CD14-positive monocyte (primary cell): Measurements from ENCODE around the gene PLA2G2F. TPM values are rescaled to one million over a fixed set of nuclear protein-coding genes. Genes with fewer than 3 reads are reported as not detected.

Source experiments
- DNase-seq, 3 donors: peaks; one replicate each; pipeline ENCODE4 v3.0.0-alpha.2; 2011 to 2022
- H2AFZ ChIP-seq: 2 replicates; pipeline ENCODE4 v1.6.0; 2012; ENCODE audit warnings: mild to moderate bottlenecking, low read depth, low read length, inconsistent platforms; ENCODE audit not compliant: insufficient read depth, poor library complexity, severe bottlenecking
- H3K27ac ChIP-seq, 2 donors: 1 replicate in 1 of 2; 2 replicates in 1 of 2; pipeline ENCODE4 v1.5.1; 2012 to 2013; ENCODE audit warnings: low read length in 2 of 2, control low read depth in 1 of 2, inconsistent platforms in 1 of 2, low read depth in 1 of 2, mild to moderate bottlenecking in 1 of 2
- H3K27me3 ChIP-seq, 2 donors: one replicate each; pipeline versions ENCODE4 v1.6.0 to v1.6.1; 2011 to 2013; ENCODE audit warnings: low read length in 2 of 2; ENCODE audit not compliant: control insufficient read depth in 2 of 2, insufficient read depth in 2 of 2
- H3K36me3 ChIP-seq, 2 donors: replicated peaks in 1 of 2; 1 replicate in 1 of 2; 2 replicates in 1 of 2; pipeline versions ENCODE4 v1.5.1 to v1.6.1; 2012 to 2013; ENCODE audit warnings: low read length in 2 of 2, control low read depth in 1 of 2, inconsistent platforms in 1 of 2, mild to moderate bottlenecking in 1 of 2; ENCODE audit not compliant: insufficient read depth in 2 of 2, control insufficient read depth in 1 of 2
- H3K4me1 ChIP-seq, 2 donors: 1 replicate in 1 of 2; 2 replicates in 1 of 2; pipeline versions ENCODE4 v1.5.1 to v1.6.1; 2012 to 2013; ENCODE audit warnings: low read length in 2 of 2, control low read depth in 1 of 2, inconsistent platforms in 1 of 2, mild to moderate bottlenecking in 1 of 2, moderate library complexity in 1 of 2; ENCODE audit not compliant: insufficient read depth in 2 of 2, control insufficient read depth in 1 of 2
- H3K4me2 ChIP-seq: replicated peaks from 2 replicates; pipeline ENCODE3; 2012; ENCODE audit warnings: low read length, moderate library complexity, mild to moderate bottlenecking; ENCODE audit not compliant: poor library complexity, severe bottlenecking; ENCODE audit errors: extremely low read depth
- H3K4me3 ChIP-seq, 3 experiments: fragments of 200-600 bp in 1 of 3; sonication (generic) in 1 of 3; replicated peaks in 1 of 3; 1 replicate in 2 of 3; 2 replicates in 1 of 3; pipeline ENCODE4 v1.5.1; 2011 to 2013; ENCODE audit warnings: low read length in 3 of 3, mild to moderate bottlenecking in 3 of 3, control low read depth in 2 of 3, low read depth in 2 of 3, inconsistent platforms in 1 of 3, moderate library complexity in 1 of 3
- H3K79me2 ChIP-seq: 2 replicates; pipeline ENCODE4 v1.6.0; 2012; ENCODE audit warnings: mild to moderate bottlenecking, control low read depth, inconsistent platforms, low read length, moderate library complexity; ENCODE audit not compliant: insufficient read depth
- H3K9ac ChIP-seq: 2 replicates; pipeline ENCODE4 v1.6.0; 2017; ENCODE audit warnings: low read length, mild to moderate bottlenecking; ENCODE audit not compliant: insufficient read depth, poor library complexity, severe bottlenecking
- H3K9me3 ChIP-seq, 2 donors: replicated peaks in 1 of 2; 1 replicate in 1 of 2; 2 replicates in 1 of 2; pipeline versions ENCODE4 v1.5.1 to v1.6.1; 2012 to 2013; ENCODE audit warnings: low read length in 2 of 2, control low read depth in 1 of 2; ENCODE audit not compliant: control insufficient read depth in 1 of 2, insufficient read depth in 1 of 2
- H4K20me1 ChIP-seq: 2 replicates; pipeline ENCODE4 v1.6.0; 2012; ENCODE audit warnings: mild to moderate bottlenecking, low read length, control low read depth, moderate library complexity; ENCODE audit not compliant: insufficient read depth
- H3K27ac Mint-ChIP-seq, 7 donors: one replicate each; pipeline ENCODE4 v1.8.0; 2020; ENCODE audit warnings: mild to moderate bottlenecking in 7 of 7, mixed read lengths in 7 of 7, moderate library complexity in 6 of 7, inconsistent platforms in 2 of 7
- H3K27me3 Mint-ChIP-seq, 3 donors: one replicate each; pipeline ENCODE4 v1.8.0; 2021 to 2022; ENCODE audit warnings: low read depth in 3 of 3, mild to moderate bottlenecking in 3 of 3, mixed read lengths in 3 of 3, moderate library complexity in 3 of 3, inconsistent platforms in 1 of 3
- H3K36me3 Mint-ChIP-seq, 2 donors: one replicate each; pipeline ENCODE4 v1.8.0; 2020; ENCODE audit warnings: mixed read lengths in 2 of 2, inconsistent platforms in 1 of 2, mild to moderate bottlenecking in 1 of 2
- H3K4me1 Mint-ChIP-seq: one replicate; pipeline ENCODE4 v1.8.0; 2020; ENCODE audit warnings: mild to moderate bottlenecking, mixed read lengths
- H3K4me3 Mint-ChIP-seq, 2 donors: one replicate each; pipeline ENCODE4 v1.8.0; 2020; ENCODE audit warnings: mild to moderate bottlenecking in 2 of 2, mixed read lengths in 2 of 2, moderate library complexity in 1 of 2
- H3K9me3 Mint-ChIP-seq, 7 donors: one replicate each; pipeline ENCODE4 v1.8.0; 2020 to 2022; ENCODE audit warnings: mixed read lengths in 7 of 7, mild to moderate bottlenecking in 6 of 7, moderate library complexity in 6 of 7, inconsistent platforms in 2 of 7
- WGBS: methylation state at CpG from one replicate; pipeline ENCODE4 v1.1.5; 2013; ENCODE audit warnings: missing lambda C conversion rate; ENCODE audit not compliant: insufficient coverage; 5-methylcytosine and 5-hydroxymethylcytosine counted together
- intact Hi-C, 2 donors: fragments of 100-400 bp; cut with micrococcal nuclease; formaldehyde crosslinking; loops; one replicate each; pipeline versions ENCODE4 v1.15.0 to v1.15.1; 2023
- polyA plus RNA-seq, 3 donors: library from polyadenylated mRNA; depleted of rRNA in 1 of 3; unstranded in 2 of 3; stranded (reverse) in 1 of 3; fragments of 300-500 nt in 2 of 3; fragments of >200 nt in 1 of 3; fragmentation: Illumina TruSeq in 2 of 3; gene quantifications; 1 replicate in 2 of 3; 2 replicates in 1 of 3; pipeline ENCODE4 v1.2.3, GENCODE V29; 2012 to 2021
- TF ChIP-seq, protein P1 (sequence below): fragments of 200-600 bp; IDR thresholded peaks from one replicate; pipeline ENCODE4 v1.8.0; 2022; ENCODE audit warnings: antibody characterized with exemption, mild to moderate bottlenecking

The PLA2G2F gene
- polyA plus RNA-seq, 3 donors = not detected

DNA sequence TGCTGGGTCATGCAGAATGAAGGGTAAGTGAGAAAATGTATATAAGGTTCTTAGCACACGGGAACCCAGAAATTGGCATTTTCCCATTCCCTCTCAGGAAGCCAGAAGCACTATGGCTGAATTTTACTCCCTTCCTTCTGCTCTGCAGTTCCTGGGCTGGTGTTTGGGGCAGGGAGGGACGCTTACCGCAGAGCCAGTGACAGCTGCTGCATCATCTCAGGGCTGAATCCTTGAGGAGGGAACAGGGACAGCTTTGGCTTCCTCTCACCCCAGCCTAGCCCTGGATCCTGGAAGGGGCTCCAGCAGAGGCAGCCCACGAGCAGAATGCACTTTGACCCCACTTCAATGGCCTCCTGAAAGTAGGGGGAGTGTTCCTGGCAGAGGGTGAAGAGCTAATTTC lies 31.8 kb upstream of the PLA2G2F start:
- H3K27me3 Mint-ChIP-seq = peaks cover 9 to 17% (median 11%) of the 10 kb centered on the region in 3 donors
- H3K4me3 Mint-ChIP-seq = no peak overlapping the region
- Histone ChIP-seq H3K9ac (no peak overlapping the region), H4K20me1 (no peaks in the 10 kb centered on the region), H3K9me3 (no peaks in the 10 kb centered on the region), H3K79me2 (no peaks in the 10 kb centered on the region), H3K36me3 (no peaks in the 10 kb centered on the region), H3K27ac (no peak overlapping the region), H3K4me2 (no peak overlapping the region), H3K27me3 (peaks cover 0 to 4% of the 10 kb centered on the region in 2 donors), H2AFZ (no peak overlapping the region), H3K4me3 (no peak overlapping the region), H3K4me1 (no peaks in the 10 kb centered on the region)
- no peaks in the 10 kb centered on the region for H3K9me3 Mint-ChIP-seq
- no peak for DNase-seq
- 90% methylated on average over 2 of the region's 4 CpGs for WGBS
- no peaks in the 10 kb centered on the region for H3K4me1 Mint-ChIP-seq
- H3K36me3 Mint-ChIP-seq = no peaks in the 10 kb centered on the region
- no peak overlapping the region for H3K27ac Mint-ChIP-seq
- intact Hi-C loops = no loop called here
- TF ChIP-seq, protein P1, sequence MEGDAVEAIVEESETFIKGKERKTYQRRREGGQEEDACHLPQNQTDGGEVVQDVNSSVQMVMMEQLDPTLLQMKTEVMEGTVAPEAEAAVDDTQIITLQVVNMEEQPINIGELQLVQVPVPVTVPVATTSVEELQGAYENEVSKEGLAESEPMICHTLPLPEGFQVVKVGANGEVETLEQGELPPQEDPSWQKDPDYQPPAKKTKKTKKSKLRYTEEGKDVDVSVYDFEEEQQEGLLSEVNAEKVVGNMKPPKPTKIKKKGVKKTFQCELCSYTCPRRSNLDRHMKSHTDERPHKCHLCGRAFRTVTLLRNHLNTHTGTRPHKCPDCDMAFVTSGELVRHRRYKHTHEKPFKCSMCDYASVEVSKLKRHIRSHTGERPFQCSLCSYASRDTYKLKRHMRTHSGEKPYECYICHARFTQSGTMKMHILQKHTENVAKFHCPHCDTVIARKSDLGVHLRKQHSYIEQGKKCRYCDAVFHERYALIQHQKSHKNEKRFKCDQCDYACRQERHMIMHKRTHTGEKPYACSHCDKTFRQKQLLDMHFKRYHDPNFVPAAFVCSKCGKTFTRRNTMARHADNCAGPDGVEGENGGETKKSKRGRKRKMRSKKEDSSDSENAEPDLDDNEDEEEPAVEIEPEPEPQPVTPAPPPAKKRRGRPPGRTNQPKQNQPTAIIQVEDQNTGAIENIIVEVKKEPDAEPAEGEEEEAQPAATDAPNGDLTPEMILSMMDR = no peak

DNA sequence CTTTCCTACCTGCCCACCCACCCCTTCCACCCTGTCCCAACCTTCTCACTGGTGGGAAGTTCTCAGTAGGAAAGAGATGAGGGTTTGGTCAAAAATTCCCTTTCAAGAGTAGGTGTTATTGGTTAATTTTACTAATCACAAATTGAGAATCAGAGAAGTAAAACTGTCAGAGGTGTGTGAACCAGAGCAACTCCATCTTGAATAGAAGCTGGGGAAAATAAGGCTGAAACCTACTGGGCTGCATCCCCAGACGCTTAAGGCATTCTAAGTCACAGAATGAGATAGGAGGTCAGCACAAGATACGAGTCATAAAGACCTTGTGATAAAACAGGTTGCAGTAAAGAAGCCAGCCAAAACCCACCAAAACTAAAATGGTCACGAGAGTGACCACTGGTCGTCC lies 31.3 kb upstream of the PLA2G2F start:
- Histone ChIP-seq H3K9ac (no peak overlapping the region), H3K4me2 (no peak overlapping the region), H3K27me3 (peaks cover 0 to 4% of the 10 kb centered on the region in 2 donors), H3K4me3 (no peak overlapping the region), H4K20me1 (no peaks in the 10 kb centered on the region), H3K9me3 (no peaks in the 10 kb centered on the region), H3K36me3 (no peaks in the 10 kb centered on the region), H2AFZ (no peak overlapping the region), H3K27ac (no peak overlapping the region), H3K4me1 (no peaks in the 10 kb centered on the region), H3K79me2 (no peaks in the 10 kb centered on the region)
- whole genome bisulfite sequencing = no CpG with 5 or more reads among the region's 4 CpGs
- DNase-seq = no peak
- H3K27ac Mint-ChIP-seq = no peak overlapping the region
- no peaks in the 10 kb centered on the region for H3K36me3 Mint-ChIP-seq
- intact Hi-C loops = no loop called here
- no peak overlapping the region for H3K4me3 Mint-ChIP-seq
- H3K27me3 Mint-ChIP-seq = peaks cover 10 to 17% (median 11%) of the 10 kb centered on the region in 3 donors
- H3K4me1 Mint-ChIP-seq = no peaks in the 10 kb centered on the region
- H3K9me3 Mint-ChIP-seq = peaks cover 0 to 2% (median 0%) of the 10 kb centered on the region in 7 donors
- TF ChIP-seq, protein P1 = no peak
